ENCODE measurements around the gene TBC1D2B.
A peak's percentile ranks its signal among the peaks of the same experiment; 100 is the strongest.
"Not testable (repeated sequence)": the region's sequence is repeated elsewhere in the genome, so short reads cannot be mapped to it uniquely, and the experiment has no call there.

TBC1D2B gene

GRCh38 chr15:77999486-77999885 is 78.0 kb downstream of the TBC1D2B start:
- Histone ChIP-seq H3K27ac (ENCODE audit: low read length, poor library complexity, severe bottlenecking) (no peak overlapping the region), H3K9me3 (ENCODE audit: control insufficient read depth, low read length) (no peaks in the 10 kb centered on the region), H3K27me3 (ENCODE audit: control insufficient read depth in 1 of 2, insufficient read depth in 1 of 2, low read length in 2 of 2) (no peaks in the 10 kb centered on the region), H3K79me1 (replicated peaks; ENCODE audit: low read length, poor library complexity, severe bottlenecking) (peaks cover 42% of the 10 kb centered on the region), H2BK15ac (ENCODE audit: low read depth, poor library complexity, severe bottlenecking) (no peak overlapping the region), H3K4ac (ENCODE audit: low read depth in 1 of 2, low read length in 2 of 2) (no peak overlapping the region), H2BK5ac (ENCODE audit: low read depth, low read length, poor library complexity, severe bottlenecking) (no peak overlapping the region), H3K18ac (ENCODE audit: low read depth in 1 of 2, low read length in 2 of 2) (no peak overlapping the region), H3K4me3 (ENCODE audit: insufficient read depth in 1 of 2, low read depth in 1 of 2, low read length in 2 of 2) (no peak overlapping the region), H2AFZ (ENCODE audit: low read depth, low read length) (no peak overlapping the region), H4K8ac (ENCODE audit: low read length) (no peak overlapping the region), H3K23ac (ENCODE audit: low read length in 2 of 2) (no peak overlapping the region), H2BK120ac (ENCODE audit: low read depth, low read length) (no peak overlapping the region), H3K4me2 (ENCODE audit: low read length, poor library complexity, severe bottlenecking) (no peak overlapping the region), H3K9ac (ENCODE audit: low read length) (no peak overlapping the region), H3K14ac (ENCODE audit: low read length in 2 of 2) (no peak overlapping the region), H3K36me3 (ENCODE audit: control insufficient read depth in 1 of 2, insufficient read depth in 2 of 2, low read depth in 1 of 2, low read length in 2 of 2) (peaks cover 65 to 71% of the 10 kb centered on the region in 2 experiments), H3K4me1 (ENCODE audit: control insufficient read depth, insufficient read depth, low read depth, low read length) (peaks cover 34% of the 10 kb centered on the region), H2AK5ac (ENCODE audit: low read length, severe bottlenecking) (no peak overlapping the region), H2BK12ac (ENCODE audit: low read length in 2 of 2) (no peak overlapping the region), H4K91ac (ENCODE audit: low read length) (no peak overlapping the region)
- DNase-seq = no peak
- 96% methylated on average over 15 of the region's 15 CpGs for WGBS

DNA sequence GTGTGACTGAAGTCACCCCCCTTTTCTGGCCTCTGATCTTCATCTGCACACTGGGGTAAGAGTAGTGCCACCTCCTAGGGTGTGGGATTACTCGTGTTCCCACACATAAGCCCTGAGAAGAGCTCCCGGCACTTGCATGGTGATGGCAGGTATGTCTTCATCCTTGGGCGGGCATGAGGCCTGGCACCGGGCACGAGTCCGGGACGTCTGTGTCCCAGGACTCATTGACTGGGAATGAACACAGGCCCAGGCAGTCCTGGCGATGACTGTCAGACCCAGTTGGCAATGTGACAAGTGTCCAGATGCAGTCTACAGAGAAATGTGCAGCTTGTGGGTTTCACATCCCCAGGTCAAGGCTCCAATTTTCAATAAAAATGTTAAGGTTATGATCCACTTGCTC is 78.9 kb downstream of the TBC1D2B start:
- H3K9me3 ChIP-seq (ENCODE audit: control insufficient read depth, low read length) = no peaks in the 10 kb centered on the region
- H3K23ac ChIP-seq (ENCODE audit: low read length in 2 of 2) = no peak overlapping the region
- no peak overlapping the region for H2BK120ac ChIP-seq (ENCODE audit: low read depth, low read length)
- H4K8ac ChIP-seq (ENCODE audit: low read length) = no peak overlapping the region
- no peak overlapping the region for H3K27ac ChIP-seq (ENCODE audit: low read length, poor library complexity, severe bottlenecking)
- H3K4ac ChIP-seq (ENCODE audit: low read depth in 1 of 2, low read length in 2 of 2) = no peak overlapping the region
- no peak overlapping the region for H2BK12ac ChIP-seq (ENCODE audit: low read length in 2 of 2)
- peaks cover 38% of the 10 kb centered on the region for H3K4me1 ChIP-seq (ENCODE audit: control insufficient read depth, insufficient read depth, low read depth, low read length)
- no peak overlapping the region for H2AFZ ChIP-seq (ENCODE audit: low read depth, low read length)
- no peak overlapping the region for H3K4me3 ChIP-seq (ENCODE audit: insufficient read depth in 1 of 2, low read depth in 1 of 2, low read length in 2 of 2)
- peaks cover 34% of the 10 kb centered on the region for H3K79me1 ChIP-seq (replicated peaks; ENCODE audit: low read length, poor library complexity, severe bottlenecking)
- peaks cover 57 to 66% of the 10 kb centered on the region in 2 experiments for H3K36me3 ChIP-seq (ENCODE audit: control insufficient read depth in 1 of 2, insufficient read depth in 2 of 2, low read depth in 1 of 2, low read length in 2 of 2)
- H3K9ac ChIP-seq (ENCODE audit: low read length) = no peak overlapping the region
- H2AK5ac ChIP-seq (ENCODE audit: low read length, severe bottlenecking) = no peak overlapping the region
- H2BK5ac ChIP-seq (ENCODE audit: low read depth, low read length, poor library complexity, severe bottlenecking) = no peak overlapping the region
- DNase-seq = no peak
- H3K27me3 ChIP-seq (ENCODE audit: control insufficient read depth in 1 of 2, insufficient read depth in 1 of 2, low read length in 2 of 2) = no peaks in the 10 kb centered on the region
- no peak overlapping the region for H2BK15ac ChIP-seq (ENCODE audit: low read depth, poor library complexity, severe bottlenecking)
- no peak overlapping the region for H4K91ac ChIP-seq (ENCODE audit: low read length)
- no peak overlapping the region for H3K18ac ChIP-seq (ENCODE audit: low read depth in 1 of 2, low read length in 2 of 2)
- no peak overlapping the region for H3K14ac ChIP-seq (ENCODE audit: low read length in 2 of 2)
- WGBS = 96% methylated on average over 8 of the region's 8 CpGs
- H3K4me2 ChIP-seq (ENCODE audit: low read length, poor library complexity, severe bottlenecking) = no peak overlapping the region

GRCh38 chr15:77997761-77998554 is 79.6 kb downstream of the TBC1D2B start:
- not testable (repeated sequence) for DNase-seq

GRCh38 chr15:77997221-77997620 is 80.3 kb downstream of the TBC1D2B start:
- H2BK5ac ChIP-seq (ENCODE audit: low read depth, low read length, poor library complexity, severe bottlenecking); H3K18ac ChIP-seq (ENCODE audit: low read depth in 1 of 2, low read length in 2 of 2); H3K9ac ChIP-seq (ENCODE audit: low read length); H3K27me3 ChIP-seq (ENCODE audit: control insufficient read depth in 1 of 2, insufficient read depth in 1 of 2, low read length in 2 of 2); H3K23ac ChIP-seq (ENCODE audit: low read length in 2 of 2); H3K14ac ChIP-seq (ENCODE audit: low read length in 2 of 2); H2AFZ ChIP-seq (ENCODE audit: low read depth, low read length); H3K4me3 ChIP-seq (ENCODE audit: insufficient read depth in 1 of 2, low read depth in 1 of 2, low read length in 2 of 2); H2BK120ac ChIP-seq (ENCODE audit: low read depth, low read length); H3K9me3 ChIP-seq (ENCODE audit: control insufficient read depth, low read length); DNase-seq; H3K4ac ChIP-seq (ENCODE audit: low read depth in 1 of 2, low read length in 2 of 2); H2BK12ac ChIP-seq (ENCODE audit: low read length in 2 of 2); H2BK15ac ChIP-seq (ENCODE audit: low read depth, poor library complexity, severe bottlenecking); H3K4me2 ChIP-seq (ENCODE audit: low read length, poor library complexity, severe bottlenecking): not testable (repeated sequence)
- Histone ChIP-seq H3K36me3 (ENCODE audit: control insufficient read depth in 1 of 2, insufficient read depth in 2 of 2, low read depth in 1 of 2, low read length in 2 of 2) (peaks cover 43 to 65% of the 10 kb centered on the region in 2 experiments), H4K8ac (ENCODE audit: low read length) (peak overlapping the region; percentile 7), H3K79me1 (replicated peaks; ENCODE audit: low read length, poor library complexity, severe bottlenecking) (peaks cover 27% of the 10 kb centered on the region), H4K91ac (ENCODE audit: low read length) (peak overlapping the region; percentile 43), H3K4me1 (ENCODE audit: control insufficient read depth, insufficient read depth, low read depth, low read length) (peaks cover 46% of the 10 kb centered on the region), H3K27ac (ENCODE audit: low read length, poor library complexity, severe bottlenecking) (peak overlapping the region; percentile 42), H2AK5ac (ENCODE audit: low read length, severe bottlenecking) (peak overlapping the region; percentile 56)
- 95% methylated on average over 6 of the region's 6 CpGs for WGBS

More at GRCh38 chr15:77997761-77998554, 79.6 kb downstream of the TBC1D2B start:
- H3K4ac ChIP-seq (ENCODE audit: low read depth in 1 of 2, low read length in 2 of 2); H4K91ac ChIP-seq (ENCODE audit: low read length); H3K27ac ChIP-seq (ENCODE audit: low read length, poor library complexity, severe bottlenecking); H3K4me2 ChIP-seq (ENCODE audit: low read length, poor library complexity, severe bottlenecking); H3K14ac ChIP-seq (ENCODE audit: low read length in 2 of 2); H4K8ac ChIP-seq (ENCODE audit: low read length); H3K27me3 ChIP-seq (ENCODE audit: control insufficient read depth in 1 of 2, insufficient read depth in 1 of 2, low read length in 2 of 2); H3K23ac ChIP-seq (ENCODE audit: low read length in 2 of 2); H2BK15ac ChIP-seq (ENCODE audit: low read depth, poor library complexity, severe bottlenecking); H3K9me3 ChIP-seq (ENCODE audit: control insufficient read depth, low read length); H3K18ac ChIP-seq (ENCODE audit: low read depth in 1 of 2, low read length in 2 of 2); H2AFZ ChIP-seq (ENCODE audit: low read depth, low read length); H2BK120ac ChIP-seq (ENCODE audit: low read depth, low read length); H2BK12ac ChIP-seq (ENCODE audit: low read length in 2 of 2); H3K9ac ChIP-seq (ENCODE audit: low read length); H3K4me3 ChIP-seq (ENCODE audit: insufficient read depth in 1 of 2, low read depth in 1 of 2, low read length in 2 of 2); H2BK5ac ChIP-seq (ENCODE audit: low read depth, low read length, poor library complexity, severe bottlenecking): not testable (repeated sequence)
- Histone ChIP-seq H3K79me1 (replicated peaks; ENCODE audit: low read length, poor library complexity, severe bottlenecking) (peaks cover 28% of the 10 kb centered on the region), H3K4me1 (ENCODE audit: control insufficient read depth, insufficient read depth, low read depth, low read length) (peaks cover 41% of the 10 kb centered on the region), H2AK5ac (ENCODE audit: low read length, severe bottlenecking) (peak overlapping the region; percentile 56), H3K36me3 (ENCODE audit: control insufficient read depth in 1 of 2, insufficient read depth in 2 of 2, low read depth in 1 of 2, low read length in 2 of 2) (peaks cover 50 to 66% of the 10 kb centered on the region in 2 experiments)
- 97% methylated on average over 23 of the region's 23 CpGs for WGBS

Measured in mesenchymal stem cell (in vitro differentiated cells and primary cell).